SK-N-MC (cell line): ENCODE data around the gene B2M.

Source experiments
- EZH2 ChIP-seq: fragments of 200-600 bp; sonication (generic); IDR thresholded peaks from one replicate; pipeline ENCODE4 v1.6.1; 2017; ENCODE audit warnings: antibody characterized with exemption
- FOXP2 ChIP-seq: optimal IDR thresholded peaks from 2 replicates; pipeline ENCODE3; 2011; ENCODE audit warnings: mild to moderate bottlenecking, moderate library complexity; ENCODE audit not compliant: insufficient read depth; ENCODE audit errors: extremely low read length, control extremely low read depth
- POLR2AphosphoS5 ChIP-seq: IDR thresholded peaks from 2 replicates; pipeline ENCODE4 v1.6.1; 2012; ENCODE audit warnings: mild to moderate bottlenecking, low read depth, low read length, borderline replicate concordance

DNA sequence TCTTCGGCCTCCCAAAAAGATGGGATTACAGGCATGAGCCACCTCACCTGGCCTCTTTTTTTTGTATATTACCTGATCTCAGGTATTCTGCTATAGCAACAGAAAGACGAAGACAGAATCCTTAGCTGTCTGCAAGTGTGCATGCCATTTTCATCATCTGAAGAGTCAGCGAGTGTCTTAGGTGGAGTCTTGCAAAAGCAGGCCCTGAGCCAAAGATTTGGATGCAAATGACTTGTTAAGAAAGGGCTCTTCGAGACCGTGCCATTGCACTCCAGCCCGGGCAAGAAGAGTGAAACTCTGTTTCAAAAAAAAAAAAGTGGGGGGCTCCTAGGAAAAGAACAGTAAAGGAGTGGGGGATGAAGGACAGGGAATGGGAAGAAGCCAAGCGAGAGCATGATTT is 14.8 kb downstream of the B2M start:
- TF ChIP-seq EZH2: no peak
- no peak for TF ChIP-seq POLR2AphosphoS5
- no peak for TF ChIP-seq FOXP2
